B cell (primary cell): ENCODE results near the gene CNTNAP2. TPM values are rescaled to one million over a fixed set of nuclear protein-coding genes. Genes with fewer than 3 reads are reported as not detected.
"Not testable (repeated sequence)": the region's sequence is repeated elsewhere in the genome, so short reads cannot be mapped to it uniquely, and the experiment has no call there.

Source experiments
- ATAC-seq: fragments of 200-7000 bp; cut with Tn5 transposase; one replicate; pipeline ENCODE4 v1.10.0; 2021; ENCODE audit warnings: low read depth, mild to moderate bottlenecking, moderate number of reproducible peaks, moderate library complexity
- CTCF ChIA-PET: fragments of 350-600 bp; sonication (Branson Sonifier 250); formaldehyde crosslinking; loops from one replicate; lab custom pipeline; 2021; ENCODE audit warnings: antibody characterized with exemption, inconsistent platforms; lab: Charles Lee
- POLR2A ChIA-PET: fragments of 350-600 bp; sonication (Branson Sonifier 250); formaldehyde crosslinking; loops from one replicate; lab custom pipeline; 2021; ENCODE audit warnings: antibody characterized with exemption; lab: Charles Lee
- DNase-seq: peaks from one replicate; pipeline ENCODE4 v3.0.0; 2013
- H2AFZ ChIP-seq: 2 replicates; pipeline ENCODE4 v1.6.1; 2012; ENCODE audit warnings: mild to moderate bottlenecking, low read depth, low read length; ENCODE audit not compliant: insufficient read depth, poor library complexity, severe bottlenecking
- H3K27ac ChIP-seq, 2 donors: 1 replicate in 1 of 2; 2 replicates in 1 of 2; pipeline ENCODE4 v1.5.1; 2012 to 2013; ENCODE audit warnings: low read length in 2 of 2, mild to moderate bottlenecking in 2 of 2, moderate library complexity in 1 of 2
- H3K27me3 ChIP-seq, 4 experiments: fragments of 200-600 bp in 1 of 4; sonication (generic) in 1 of 4; replicated peaks in 1 of 4; 1 replicate in 2 of 4; 2 replicates in 2 of 4; pipeline versions ENCODE4 v1.6.1 to v1.7.0; 2013 to 2016; ENCODE audit warnings: low read length in 3 of 4, mild to moderate bottlenecking in 2 of 4, mixed read lengths in 1 of 4, moderate library complexity in 1 of 4; ENCODE audit not compliant: insufficient read depth in 4 of 4, control insufficient read depth in 3 of 4; ENCODE audit errors: control extremely low read depth in 1 of 4
- H3K36me3 ChIP-seq, 2 experiments: replicated peaks in 1 of 2; 1 replicate in 1 of 2; 2 replicates in 1 of 2; pipeline versions ENCODE4 v1.6.1 to v1.7.1; 2013; ENCODE audit warnings: low read length in 1 of 2; ENCODE audit not compliant: insufficient read depth in 2 of 2, control insufficient read depth in 1 of 2; ENCODE audit errors: control extremely low read depth in 1 of 2, extremely low read depth in 1 of 2
- H3K4me1 ChIP-seq, 2 donors: fragments of 200-600 bp in 1 of 2; sonication (generic) in 1 of 2; 1 replicate in 1 of 2; 2 replicates in 1 of 2; pipeline versions ENCODE4 v1.5.1 to v1.6.1; 2013 to 2017; ENCODE audit warnings: low read length in 2 of 2; ENCODE audit not compliant: control insufficient read depth in 2 of 2, insufficient read depth in 2 of 2
- H3K4me2 ChIP-seq: replicated peaks from 2 replicates; pipeline ENCODE3; 2012; ENCODE audit warnings: mild to moderate bottlenecking, low read depth, low read length; ENCODE audit not compliant: poor library complexity, severe bottlenecking
- H3K4me3 ChIP-seq, 5 experiments: fragments of 200-600 bp in 1 of 5; sonication (generic) in 1 of 5; 1 replicate in 3 of 5; 2 replicates in 2 of 5; pipeline versions ENCODE4 v1.5.1 to v1.7.0; 2011 to 2016; ENCODE audit warnings: low read length in 4 of 5, mild to moderate bottlenecking in 4 of 5, low read depth in 2 of 5, control low read depth in 1 of 5, moderate library complexity in 1 of 5; ENCODE audit not compliant: insufficient read depth in 1 of 5; ENCODE audit errors: control extremely low read depth in 1 of 5, extremely low read depth in 1 of 5
- H3K79me2 ChIP-seq: fragments of 200-600 bp; sonication (generic); one replicate; pipeline ENCODE4 v1.6.0; 2016; ENCODE audit warnings: low read length; ENCODE audit not compliant: control insufficient read depth, insufficient read depth
- H3K9ac ChIP-seq: fragments of 200-600 bp; sonication (generic); 2 replicates; pipeline ENCODE4 v1.6.1; 2017; ENCODE audit warnings: mild to moderate bottlenecking, low read length, moderate library complexity
- H3K9me3 ChIP-seq, 3 donors: one replicate each; pipeline versions ENCODE4 v1.6.1 to v1.7.1; 2013; ENCODE audit warnings: low read length in 2 of 3; ENCODE audit not compliant: control insufficient read depth in 2 of 3, insufficient read depth in 1 of 3; ENCODE audit errors: control extremely low read depth in 1 of 3
- H4K20me1 ChIP-seq: 2 replicates; pipeline ENCODE4 v1.6.0; 2012; ENCODE audit warnings: mild to moderate bottlenecking, low read length; ENCODE audit not compliant: insufficient read depth, control insufficient read depth, poor library complexity, severe bottlenecking
- H3K27ac Mint-ChIP-seq: one replicate; pipeline ENCODE4 v1.8.0; 2021; ENCODE audit warnings: mixed read lengths
- H3K27me3 Mint-ChIP-seq: one replicate; pipeline ENCODE4 v1.8.0; 2021; ENCODE audit warnings: mixed read lengths
- H3K4me1 Mint-ChIP-seq: one replicate; pipeline ENCODE4 v1.8.0; 2021; ENCODE audit warnings: mixed read lengths
- H3K4me3 Mint-ChIP-seq: one replicate; pipeline ENCODE4 v1.8.0; 2021; ENCODE audit warnings: mixed read lengths
- H3K9me3 Mint-ChIP-seq: one replicate; pipeline ENCODE4 v1.8.0; 2022; ENCODE audit warnings: mixed read lengths; ENCODE audit not compliant: insufficient read depth
- CTCF ChIP-seq: fragments of 200-600 bp; IDR thresholded peaks from one replicate; pipeline ENCODE4 v1.8.0; 2022; ENCODE audit warnings: antibody characterized with exemption, mild to moderate bottlenecking
- EZH2 ChIP-seq: IDR thresholded peaks from 2 replicates; pipeline ENCODE4 v1.6.1; 2012; ENCODE audit warnings: borderline replicate concordance, low read depth, mild to moderate bottlenecking, moderate library complexity, low read length; ENCODE audit not compliant: insufficient read depth, poor library complexity, severe bottlenecking
- WGBS: methylation state at CpG from one replicate; pipeline ENCODE4 v1.1.5; 2013; ENCODE audit warnings: missing lambda C conversion rate; ENCODE audit not compliant: insufficient coverage; 5-methylcytosine and 5-hydroxymethylcytosine counted together
- intact Hi-C: fragments of 100-400 bp; cut with micrococcal nuclease; formaldehyde crosslinking; loops from one replicate; pipeline ENCODE4 v1.10.0; 2022
- polyA plus RNA-seq: library from polyadenylated mRNA; depleted of rRNA; stranded (reverse); fragments of >200 nt; gene quantifications from 2 replicates; pipeline ENCODE4 v1.2.3, GENCODE V29; 2012
- total RNA-seq, 2 donors: library from RNA; stranded (reverse); fragments of 120-200 nt in 1 of 2; gene quantifications; 1 replicate in 1 of 2; 2 replicates in 1 of 2; pipeline versions ENCODE4 v1.2.3 to v1.2.4, GENCODE V29; 2013 to 2022

The CNTNAP2 gene
- total and polyA plus RNA-seq, 2 donors (not counting 1 experiment from before 2014, with no cell fraction given) = 7.4 to 16.6 TPM

- no peak for ATAC-seq
- POLR2A ChIA-PET = no interaction called here
These were observed 126.1 kb downstream of the CNTNAP2 start for GRCh38 chr7:146242661-146243060.

GRCh38 chr7:146247991-146248390 is 131.4 kb downstream of the CNTNAP2 start:
- H2AFZ ChIP-seq, H3K4me3 Mint-ChIP-seq, H3K27ac Mint-ChIP-seq, CTCF ChIA-PET, H3K4me2 ChIP-seq, H3K36me3 ChIP-seq, intact Hi-C loops, H3K4me1 ChIP-seq, H3K9ac ChIP-seq, H3K4me1 Mint-ChIP-seq, DNase-seq, ATAC-seq, H4K20me1 ChIP-seq, H3K9me3 Mint-ChIP-seq, H3K27me3 ChIP-seq, H3K27me3 Mint-ChIP-seq, POLR2A ChIA-PET, H3K27ac ChIP-seq, H3K9me3 ChIP-seq, H3K4me3 ChIP-seq, H3K79me2 ChIP-seq: not testable (repeated sequence)
- WGBS = 72% methylated on average over 7 of the region's 15 CpGs

More at GRCh38 chr7:146242661-146243060, 126.1 kb downstream of the CNTNAP2 start:
- no peaks in the 10 kb centered on the region for H3K27me3 Mint-ChIP-seq
- H3K4me1 Mint-ChIP-seq = no peaks in the 10 kb centered on the region
- no peak for DNase-seq
- Histone ChIP-seq H3K4me3 (no peak overlapping the region), H3K9ac (no peak overlapping the region), H3K9me3 (peaks cover 0 to 2% (median 0%) of the 10 kb centered on the region in 3 donors), H3K36me3 (no peaks in the 10 kb centered on the region), H4K20me1 (no peaks in the 10 kb centered on the region), H2AFZ (no peak overlapping the region), H3K27me3 (no peaks in the 10 kb centered on the region), H3K79me2 (no peaks in the 10 kb centered on the region), H3K27ac (no peak overlapping the region), H3K4me2 (no peak overlapping the region), H3K4me1 (no peaks in the 10 kb centered on the region)
- intact Hi-C loops = no loop called here
- CTCF ChIA-PET = no interaction called here
- H3K4me3 Mint-ChIP-seq = no peak overlapping the region
- H3K9me3 Mint-ChIP-seq = peaks cover 3% of the 10 kb centered on the region
- TF ChIP-seq EZH2 (no peak), CTCF (no peak)
- H3K27ac Mint-ChIP-seq = no peak overlapping the region

- H2AFZ ChIP-seq, H3K27me3 ChIP-seq, H3K36me3 ChIP-seq, H3K9ac ChIP-seq, H4K20me1 ChIP-seq, H3K4me1 ChIP-seq, DNase-seq, H3K4me3 ChIP-seq, H3K79me2 ChIP-seq, intact Hi-C loops, H3K27me3 Mint-ChIP-seq, CTCF ChIA-PET, H3K4me3 Mint-ChIP-seq, POLR2A ChIA-PET, H3K4me2 ChIP-seq, ATAC-seq, H3K4me1 Mint-ChIP-seq, H3K9me3 Mint-ChIP-seq, H3K27ac ChIP-seq, H3K27ac Mint-ChIP-seq, H3K9me3 ChIP-seq: not testable (repeated sequence)
- 64% methylated on average over 6 of the region's 7 CpGs for WGBS
These were observed 132.1 kb downstream of the CNTNAP2 start for GRCh38 chr7:146248744-146249143.
